ENCODE data around the gene B3GALT6. TPM values are rescaled to one million over a fixed set of nuclear protein-coding genes. Genes with fewer than 3 reads are reported as not detected.

The B3GALT6 gene
- total RNA-seq, 1 experiment from 2014 or later: 20.0 TPM

GRCh38 chr1:1231400-1232207 is 433 bp upstream of the B3GALT6 start, which contains the start of gene SDF4 (continued):
- TF ChIP-seq USF1 (CRISPR knock-in tag; IDR thresholded peaks at IDR 0.05) (peak; percentile 95), SP1 (CRISPR knock-in tag; conservative IDR thresholded peaks at IDR 0.05) (peak; percentile 68; the same call in 1 of the 2 replicates), ELF4 (CRISPR knock-in tag; IDR thresholded peaks at IDR 0.05; ENCODE audit: low read depth) (no peak), JUN (CRISPR knock-in tag; IDR thresholded peaks at IDR 0.05) (0 out of 2 replicates have a peak, but pooled peaks have one; percentile 33), AR (CRISPR knock-in tag; IDR thresholded peaks at IDR 0.05) (no peak), ZMAT4 (CRISPR knock-in tag; IDR thresholded peaks at IDR 0.05) (no peak), RELA (CRISPR knock-in tag; IDR thresholded peaks at IDR 0.05; ENCODE audit: borderline replicate concordance) (0 out of 2 replicates have a peak, but pooled peaks have one; percentile 50), MAX (CRISPR knock-in tag; IDR thresholded peaks at IDR 0.05) (0 out of 2 replicates have a peak, but pooled peaks have one; percentile 51), CREM (CRISPR knock-in tag; IDR thresholded peaks at IDR 0.05) (peak; percentile 66), ZNF671 (CRISPR knock-in tag; IDR thresholded peaks at IDR 0.05) (no peak), NFE2L1 (CRISPR knock-in tag; IDR thresholded peaks at IDR 0.05) (no peak)

GRCh38 chr1:1232796-1233566 is 944 bp downstream of the B3GALT6 start:
- POLR2A ChIA-PET: no interaction called here
- no peak overlapping the region for H3K27ac Mint-ChIP-seq
- DNase-seq (ENCODE audit: low spot score): no peak
- H3K27me3 Mint-ChIP-seq (ENCODE audit: low read depth): no peaks in the 10 kb centered on the region
- peaks cover 10% of the 10 kb centered on the region for H3K36me3 Mint-ChIP-seq
- TF ChIP-seq FOXK1 (CRISPR knock-in tag; IDR thresholded peaks at IDR 0.05): no peak
- TF ChIP-seq FOXP4 (CRISPR knock-in tag; IDR thresholded peaks at IDR 0.05): peak; percentile 1; the same call in 1 of the 2 replicates
- TF ChIP-seq MYBL2 (CRISPR knock-in tag; IDR thresholded peaks at IDR 0.05): 0 out of 2 replicates have a peak, but pooled peaks have one; percentile 16
- no peak for TF ChIP-seq NR2C2 (CRISPR knock-in tag; IDR thresholded peaks at IDR 0.05)
- TF ChIP-seq ZNF423 (CRISPR knock-in tag; IDR thresholded peaks at IDR 0.05): no peak
- no peak for TF ChIP-seq ATF3 (CRISPR knock-in tag; conservative IDR thresholded peaks at IDR 0.05)
- TF ChIP-seq IRF2 (CRISPR knock-in tag; IDR thresholded peaks at IDR 0.05; ENCODE audit: borderline replicate concordance, low read depth): peak; percentile 14
- no peak for TF ChIP-seq ERG (CRISPR knock-in tag; IDR thresholded peaks at IDR 0.05)
- TF ChIP-seq PRDM15 (CRISPR knock-in tag; IDR thresholded peaks at IDR 0.05): peak; percentile 8
- no peak for TF ChIP-seq CREB1 (CRISPR knock-in tag; IDR thresholded peaks at IDR 0.05)
- H3K4me1 Mint-ChIP-seq: peaks cover 10% of the 10 kb centered on the region
- CTCF ChIA-PET: no interaction called here
- peaks cover 3% of the 10 kb centered on the region; the same call in 1 of the 2 replicates for H3K9me3 Mint-ChIP-seq
- ATAC-seq: no peak
- peak overlapping the region; percentile 60 for H3K4me3 Mint-ChIP-seq

All from WTC11 (cell line).